Right renal cortex interstitium (tissue), 3 donors: ENCODE measurements around the gene APBA3. TPM values are rescaled to one million over a fixed set of nuclear protein-coding genes. Genes with fewer than 3 reads are reported as not detected.

ENCODE experiments used
- DNase-seq, 3 donors: peaks; one replicate each; pipeline ENCODE4 v3.0.0-alpha.2; 2013; ENCODE audit warnings: low read depth in 3 of 3, low spot score in 2 of 3
- polyA plus RNA-seq, 3 donors: library from polyadenylated mRNA; unstranded; fragments of 120-200 nt; gene quantifications; one replicate each; pipeline ENCODE4 v1.2.1, GENCODE V29; 2013; ENCODE audit not compliant: insufficient read length in 3 of 3

Gene APBA3
- polyA plus RNA-seq = 10 to 100 TPM; 10.3 to 11.6 (median 11.3) TPM

- peak; percentile 69 to 80 (median 71) for DNase-seq
Measured at GRCh38 chr19:3761382-3762129, at the start of gene APBA3. APBA3 (minus strand) TSS chr19:3761692; CDS start chr19:3760264, 1,428 bp downstream.

GRCh38 chr19:3810708-3811355, 49.3 kb upstream of the APBA3 start:
- DNase-seq = no peak

- no peak for DNase-seq
Measured at GRCh38 chr19:3809881-3810707, 48.6 kb upstream of the APBA3 start.

GRCh38 chr19:3808420-3809143, 47.1 kb upstream of the APBA3 start:
- DNase-seq = no peak

GRCh38 chr19:3807574-3808354, 46.3 kb upstream of the APBA3 start:
- DNase-seq = no peak

- DNase-seq = no peak
Measured at GRCh38 chr19:3807131-3807480, 45.6 kb upstream of the APBA3 start.

GRCh38 chr19:3805859-3806258, 44.4 kb upstream of the APBA3 start:
- no peak for DNase-seq

GRCh38 chr19:3804429-3804828, 42.9 kb upstream of the APBA3 start:
- DNase-seq = no peak

GRCh38 chr19:3803986-3804385, 42.5 kb upstream of the APBA3 start:
- DNase-seq = no peak

GRCh38 chr19:3803114-3803888, 41.8 kb upstream of the APBA3 start:
- DNase-seq = no peak

- no peak for DNase-seq
Measured at GRCh38 chr19:3801412-3802096, 40.1 kb upstream of the APBA3 start.

GRCh38 chr19:3800996-3801395, 39.5 kb upstream of the APBA3 start:
- no peak for DNase-seq

- no peak for DNase-seq
Measured at GRCh38 chr19:3798137-3798536, 36.6 kb upstream of the APBA3 start.

GRCh38 chr19:3796358-3796757, 34.9 kb upstream of the APBA3 start:
- no peak for DNase-seq

- no peak for DNase-seq
Measured at GRCh38 chr19:3793799-3794198, 32.3 kb upstream of the APBA3 start.

- DNase-seq = no peak
Measured at GRCh38 chr19:3792114-3792513, 30.6 kb upstream of the APBA3 start.

GRCh38 chr19:3790941-3791340, 29.4 kb upstream of the APBA3 start:
- DNase-seq = no peak

GRCh38 chr19:3790209-3790734, 28.8 kb upstream of the APBA3 start:
- no peak for DNase-seq
